MM.1S (cell line): ENCODE results near the gene GMCL2.

Experiments
- DNase-seq: peaks from one replicate; pipeline ENCODE4 v3.0.0-alpha.2; 2015
- H2AFZ ChIP-seq: fragments of 300-600 bp; sonication (generic); 2 replicates; pipeline ENCODE4 v1.6.0; 2016; ENCODE audit warnings: antibody characterized with exemption, low read length
- H3F3A ChIP-seq: fragments of 300-600 bp; sonication (generic); 2 replicates; pipeline ENCODE4 v1.6.1; 2016; ENCODE audit warnings: mild to moderate bottlenecking, antibody characterized with exemption, low read length, moderate library complexity, mixed read lengths; ENCODE audit not compliant: insufficient read depth
- H3K27ac ChIP-seq: fragments of 300-600 bp; sonication (generic); 2 replicates; pipeline ENCODE4 v1.5.1; 2016; ENCODE audit warnings: mild to moderate bottlenecking, low read length
- H3K27me3 ChIP-seq: fragments of 300-600 bp; sonication (generic); replicated peaks from 2 replicates; pipeline ENCODE4 v1.6.0; 2016; ENCODE audit warnings: low read length; ENCODE audit not compliant: insufficient read depth
- H3K36me3 ChIP-seq: fragments of 300-600 bp; sonication (generic); replicated peaks from 2 replicates; pipeline ENCODE4 v1.6.1; 2016; ENCODE audit warnings: mild to moderate bottlenecking, low read length, mixed read lengths; ENCODE audit not compliant: insufficient read depth
- H3K4me1 ChIP-seq: fragments of 300-600 bp; sonication (generic); 2 replicates; pipeline ENCODE4 v1.6.1; 2016; ENCODE audit warnings: low read length, mixed read lengths
- H3K4me2 ChIP-seq: fragments of 300-600 bp; sonication (generic); 2 replicates; pipeline ENCODE4 v1.6.0; 2016; ENCODE audit warnings: low read depth, low read length
- H3K4me3 ChIP-seq: fragments of 300-600 bp; sonication (generic); 2 replicates; pipeline ENCODE4 v1.5.1; 2016; ENCODE audit warnings: low read length, mixed read lengths
- H3K79me2 ChIP-seq: fragments of 300-600 bp; sonication (generic); 2 replicates; pipeline ENCODE4 v1.6.1; 2016; ENCODE audit warnings: mixed run types, low read length, mixed read lengths
- H3K9ac ChIP-seq: fragments of 300-600 bp; sonication (generic); 2 replicates; pipeline ENCODE4 v1.6.1; 2016; ENCODE audit warnings: low read length, mixed read lengths
- H3K9me2 ChIP-seq: fragments of 300-600 bp; sonication (generic); replicated peaks from 2 replicates; pipeline ENCODE4 v1.6.1; 2016; ENCODE audit warnings: mild to moderate bottlenecking, low read length, mixed read lengths; ENCODE audit not compliant: insufficient read depth
- H3K9me3 ChIP-seq: fragments of 300-600 bp; sonication (generic); replicated peaks from 2 replicates; pipeline ENCODE4 v1.6.1; 2016; ENCODE audit warnings: mild to moderate bottlenecking, low read length, mixed read lengths; ENCODE audit not compliant: insufficient read depth
- H4K20me1 ChIP-seq: fragments of 300-600 bp; sonication (generic); 2 replicates; pipeline ENCODE4 v1.6.1; 2016; ENCODE audit warnings: mild to moderate bottlenecking, low read length, moderate library complexity, mixed read lengths; ENCODE audit not compliant: insufficient read depth
- CTCF ChIP-seq: fragments of 300-600 bp; sonication (generic); IDR thresholded peaks from 2 replicates; pipeline ENCODE4 v1.5.1; 2016; ENCODE audit warnings: antibody characterized with exemption, low read length, mixed read lengths
- EZH2 ChIP-seq: fragments of 300-600 bp; sonication (generic); optimal IDR thresholded peaks from 2 replicates; pipeline ENCODE3; 2017; ENCODE audit warnings: low read depth, mild to moderate bottlenecking, antibody characterized with exemption, low read length, mixed read lengths
- EZH2phosphoT487 ChIP-seq: fragments of 300-600 bp; sonication (generic); IDR thresholded peaks from 2 replicates; pipeline ENCODE4 v1.6.1; 2018; ENCODE audit warnings: antibody characterized with exemption, low read length

GMCL2 gene

GRCh38 chr5:178218237-178218776 is 31.1 kb upstream of the GMCL2 start:
- no peak for DNase-seq

DNA sequence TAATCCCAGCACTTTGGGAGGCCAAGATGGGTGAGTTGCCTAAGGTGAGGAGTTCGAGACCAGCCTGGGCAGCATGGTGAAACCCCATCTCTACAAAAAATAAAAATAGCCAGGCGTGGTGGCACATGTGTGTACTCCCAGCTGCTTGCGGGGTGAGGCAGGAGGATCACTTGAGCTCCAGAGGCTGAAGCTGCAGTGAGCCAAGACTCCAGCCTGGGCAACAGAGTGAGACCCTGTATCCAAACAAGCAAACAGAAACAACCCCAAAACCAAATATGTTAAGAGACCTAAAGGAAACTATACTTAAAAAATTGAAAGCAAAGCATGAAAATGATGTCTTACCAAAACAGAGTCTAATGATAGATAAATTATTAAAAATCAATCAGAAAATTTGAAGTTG is 29.6 kb upstream of the GMCL2 start:
- DNase-seq: no peak
- Histone ChIP-seq H3K4me3 (no peak overlapping the region), H3K4me1 (no peaks in the 10 kb centered on the region), H3K27ac (no peak overlapping the region), H3K9ac (no peak overlapping the region), H3K79me2 (peaks cover 11% of the 10 kb centered on the region; the same call in 1 of the 2 replicates), H4K20me1 (no peaks in the 10 kb centered on the region), H3K36me3 (peaks cover 4% of the 10 kb centered on the region; the same call in 1 of the 2 replicates), H3F3A (peaks cover 12% of the 10 kb centered on the region; the same call in 1 of the 2 replicates), H3K27me3 (no peaks in the 10 kb centered on the region), H3K9me2 (no peaks in the 10 kb centered on the region), H3K9me3 (no peaks in the 10 kb centered on the region), H3K4me2 (no peak overlapping the region), H2AFZ (no peak overlapping the region)
- TF ChIP-seq EZH2phosphoT487 (no peak), EZH2 (no peak), CTCF (no peak)

More at GRCh38 chr5:178218237-178218776, 31.1 kb upstream of the GMCL2 start:
- no peak overlapping the region for H3K4me2 ChIP-seq
- no peaks in the 10 kb centered on the region for H4K20me1 ChIP-seq
- no peaks in the 10 kb centered on the region for H3K9me3 ChIP-seq
- H3K79me2 ChIP-seq: 0 out of 2 replicates have a peak, but pooled peaks cover 4% of the 10 kb centered on the region
- H3K27me3 ChIP-seq: no peaks in the 10 kb centered on the region
- H3K4me1 ChIP-seq: no peaks in the 10 kb centered on the region
- H3K36me3 ChIP-seq: peaks cover 3% of the 10 kb centered on the region; the same call in 1 of the 2 replicates
- peaks cover 14% of the 10 kb centered on the region; the same call in 1 of the 2 replicates for H3F3A ChIP-seq
- H3K9ac ChIP-seq: no peak overlapping the region
- TF ChIP-seq EZH2 (no peak), CTCF (no peak), EZH2phosphoT487 (no peak)
- no peak overlapping the region for H3K4me3 ChIP-seq
- no peaks in the 10 kb centered on the region for H3K9me2 ChIP-seq
- H2AFZ ChIP-seq: no peak overlapping the region
- H3K27ac ChIP-seq: no peak overlapping the region

DNA sequence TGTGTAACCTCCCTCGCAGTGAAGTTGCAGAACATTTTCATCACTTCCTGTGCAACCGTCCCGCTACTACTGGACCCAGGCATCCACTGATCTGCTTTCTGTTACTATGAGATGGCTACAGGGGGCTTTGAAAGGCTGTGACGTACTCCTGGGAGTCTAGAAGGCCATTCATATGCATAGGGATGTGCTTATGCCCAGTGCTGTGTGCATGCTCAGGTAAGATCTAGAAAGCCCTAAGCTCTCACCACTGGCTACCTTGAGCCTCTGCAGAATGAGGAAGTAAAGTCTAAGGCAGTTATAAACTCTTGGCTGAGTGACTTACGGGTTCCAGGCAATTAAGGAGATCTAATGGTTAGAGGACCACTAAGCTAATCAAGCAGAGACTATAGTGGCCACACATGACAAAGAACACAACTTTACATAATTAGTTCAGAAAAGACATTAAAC is 28.9 kb upstream of the GMCL2 start:
- peaks cover 11% of the 10 kb centered on the region; the same call in 1 of the 2 replicates for H3K79me2 ChIP-seq
- H3F3A ChIP-seq: peaks cover 14% of the 10 kb centered on the region; the same call in 1 of the 2 replicates
- TF ChIP-seq EZH2phosphoT487: no peak
- TF ChIP-seq EZH2: no peak
- TF ChIP-seq CTCF: no peak
- peaks cover 2% of the 10 kb centered on the region; the same call in 1 of the 2 replicates for H4K20me1 ChIP-seq
- H3K4me1 ChIP-seq: no peaks in the 10 kb centered on the region
- no peaks in the 10 kb centered on the region for H3K9me2 ChIP-seq
- peaks cover 6% of the 10 kb centered on the region for H3K36me3 ChIP-seq
- H3K4me3 ChIP-seq: no peak overlapping the region
- H3K27ac ChIP-seq: no peak overlapping the region
- no peaks in the 10 kb centered on the region for H3K27me3 ChIP-seq
- H3K9ac ChIP-seq: no peak overlapping the region
- no peak overlapping the region for H3K4me2 ChIP-seq
- no peak for DNase-seq
- H3K9me3 ChIP-seq: no peaks in the 10 kb centered on the region
- H2AFZ ChIP-seq: no peak overlapping the region
